ENCODE results near the gene DPF3. TPM values are rescaled to one million over a fixed set of nuclear protein-coding genes. Genes with fewer than 3 reads are reported as not detected.

DPF3 gene
- total RNA-seq, 6 experiments from 2014 or later = 1.2 to 5.7 (median 2.9) TPM

GRCh38 chr14:72925815-72926291 lies 32.0 kb upstream of the DPF3 start:
- Histone ChIP-seq H3K4me1 (no peaks in the 10 kb centered on the region), H3K4me3 (peak overlapping the region; percentile 71 to 92 (median 88)), H3K27me3 (no peaks in the 10 kb centered on the region), H3K36me3 (no peaks in the 10 kb centered on the region), H3K27ac (no peak overlapping the region), H3K9me3 (no peaks in the 10 kb centered on the region)
- ATAC-seq = peak; percentile 21 to 49 (median 45)
- 12% methylated on average over 12 of the region's 33 CpGs for WGBS (ENCODE audit: insufficient coverage, low coverage, low lambda C conversion rate, missing lambda C conversion rate)
- TF ChIP-seq CTCF (IDR thresholded peaks at IDR 0.05) (no peak), POLR2A (IDR thresholded peaks at IDR 0.05) (no peak)
- intact Hi-C loops (cut with DNase I) = no loop called here
- no peak for DNase-seq

GRCh38 chr14:72925171-72925759 lies 31.4 kb upstream of the DPF3 start:
- 81% methylated on average over 18 of the region's 22 CpGs for WGBS (ENCODE audit: insufficient coverage, low coverage, low lambda C conversion rate, missing lambda C conversion rate)
- H3K36me3 ChIP-seq = no peaks in the 10 kb centered on the region
- H3K27me3 ChIP-seq = no peaks in the 10 kb centered on the region
- intact Hi-C loops (cut with DNase I) = no loop called here
- no peaks in the 10 kb centered on the region for H3K4me1 ChIP-seq
- H3K27ac ChIP-seq = no peak overlapping the region
- TF ChIP-seq CTCF (IDR thresholded peaks at IDR 0.05) (no peak), POLR2A (IDR thresholded peaks at IDR 0.05) (no peak)
- ATAC-seq (no peak), DNase-seq (no peak)
- peak overlapping the region in 1 of 3 donors; percentile 88 for H3K4me3 ChIP-seq
- no peaks in the 10 kb centered on the region for H3K9me3 ChIP-seq

GRCh38 chr14:72924337-72924736 lies 30.4 kb upstream of the DPF3 start:
- ATAC-seq (no peak), DNase-seq (peak in 1 of 3 donors; percentile 42)
- no peak for TF ChIP-seq POLR2A (IDR thresholded peaks at IDR 0.05)
- TF ChIP-seq CTCF (IDR thresholded peaks at IDR 0.05) = no peak
- no peak overlapping the region for H3K4me3 ChIP-seq
- no peaks in the 10 kb centered on the region for H3K27me3 ChIP-seq
- H3K27ac ChIP-seq = no peak overlapping the region
- WGBS (ENCODE audit: insufficient coverage, low coverage, low lambda C conversion rate, missing lambda C conversion rate) = 41% methylated on average over 5 of the region's 5 CpGs
- H3K4me1 ChIP-seq = no peaks in the 10 kb centered on the region
- H3K9me3 ChIP-seq = no peaks in the 10 kb centered on the region
- intact Hi-C loops (cut with DNase I) = no loop called here
- H3K36me3 ChIP-seq = no peaks in the 10 kb centered on the region

GRCh38 chr14:72921396-72921795 lies 27.5 kb upstream of the DPF3 start:
- Histone ChIP-seq H3K4me3 (no peak overlapping the region), H3K36me3 (no peaks in the 10 kb centered on the region), H3K27ac (no peak overlapping the region), H3K27me3 (no peaks in the 10 kb centered on the region), H3K9me3 (no peaks in the 10 kb centered on the region), H3K4me1 (no peaks in the 10 kb centered on the region)
- ATAC-seq (no peak), DNase-seq (no peak)
- intact Hi-C loops (cut with DNase I) = no loop called here
- TF ChIP-seq POLR2A (IDR thresholded peaks at IDR 0.05) (no peak), CTCF (IDR thresholded peaks at IDR 0.05) (no peak)

- no peak for DNase-seq
- 78% methylated on average over 2 of the region's 2 CpGs for WGBS (ENCODE audit: insufficient coverage, low coverage, low lambda C conversion rate, missing lambda C conversion rate)
- Histone ChIP-seq H3K9me3 (no peaks in the 10 kb centered on the region), H3K4me3 (no peak overlapping the region), H3K4me1 (no peaks in the 10 kb centered on the region), H3K36me3 (no peaks in the 10 kb centered on the region), H3K27ac (no peak overlapping the region), H3K27me3 (no peaks in the 10 kb centered on the region)
- no peak for TF ChIP-seq CTCF (IDR thresholded peaks at IDR 0.05)
- no peak for TF ChIP-seq POLR2A (IDR thresholded peaks at IDR 0.05)
- intact Hi-C loops (cut with DNase I) = no loop called here
- no peak for ATAC-seq
These were observed 26.1 kb upstream of the DPF3 start for GRCh38 chr14:72920008-72920407.

All from right lobe of liver (tissue), 6 donors.